ENCODE results near the gene DNAH17.

DNA sequence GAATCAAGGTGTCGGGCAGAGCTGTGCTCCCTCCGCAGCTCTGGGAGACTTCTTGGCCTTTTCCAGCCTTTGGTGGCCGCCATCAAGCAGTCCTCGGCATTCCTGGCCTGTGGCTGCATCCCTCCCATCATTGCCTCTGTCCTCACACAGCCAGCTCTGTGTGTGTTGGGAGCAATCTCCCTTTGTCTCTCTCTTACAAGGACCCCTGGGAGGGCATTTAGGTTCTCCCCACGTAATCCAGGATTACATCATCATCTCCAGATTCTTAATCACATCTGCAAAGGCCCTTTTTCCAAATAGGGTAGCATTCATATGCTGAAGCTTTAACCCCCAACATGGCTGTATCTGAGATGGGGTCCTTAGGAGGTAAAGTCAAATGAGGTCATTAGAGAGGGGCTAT, 4.1 kb upstream of the DNAH17 start:
- TF ChIP-seq, protein P1, sequence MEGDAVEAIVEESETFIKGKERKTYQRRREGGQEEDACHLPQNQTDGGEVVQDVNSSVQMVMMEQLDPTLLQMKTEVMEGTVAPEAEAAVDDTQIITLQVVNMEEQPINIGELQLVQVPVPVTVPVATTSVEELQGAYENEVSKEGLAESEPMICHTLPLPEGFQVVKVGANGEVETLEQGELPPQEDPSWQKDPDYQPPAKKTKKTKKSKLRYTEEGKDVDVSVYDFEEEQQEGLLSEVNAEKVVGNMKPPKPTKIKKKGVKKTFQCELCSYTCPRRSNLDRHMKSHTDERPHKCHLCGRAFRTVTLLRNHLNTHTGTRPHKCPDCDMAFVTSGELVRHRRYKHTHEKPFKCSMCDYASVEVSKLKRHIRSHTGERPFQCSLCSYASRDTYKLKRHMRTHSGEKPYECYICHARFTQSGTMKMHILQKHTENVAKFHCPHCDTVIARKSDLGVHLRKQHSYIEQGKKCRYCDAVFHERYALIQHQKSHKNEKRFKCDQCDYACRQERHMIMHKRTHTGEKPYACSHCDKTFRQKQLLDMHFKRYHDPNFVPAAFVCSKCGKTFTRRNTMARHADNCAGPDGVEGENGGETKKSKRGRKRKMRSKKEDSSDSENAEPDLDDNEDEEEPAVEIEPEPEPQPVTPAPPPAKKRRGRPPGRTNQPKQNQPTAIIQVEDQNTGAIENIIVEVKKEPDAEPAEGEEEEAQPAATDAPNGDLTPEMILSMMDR (IDR thresholded peaks at IDR 0.05; ENCODE audit: low read depth, low read length, poor library complexity, severe bottlenecking) = no peak
- no peak for TF ChIP-seq EZH2phosphoT487 (IDR thresholded peaks at IDR 0.05; ENCODE audit: borderline replicate concordance, low read length)

Measured in DOHH2 (cell line).